ENCODE results near the gene RPTOR.
A peak's percentile ranks its signal among the peaks of the same experiment; 100 is the strongest.

Gene RPTOR

GRCh38 chr17:80855948-80856862 is 311.6 kb downstream of the RPTOR start:
- peak; percentile 78 for DNase-seq

GRCh38 chr17:80856863-80857755 is 312.5 kb downstream of the RPTOR start:
- no peak for DNase-seq

DNA sequence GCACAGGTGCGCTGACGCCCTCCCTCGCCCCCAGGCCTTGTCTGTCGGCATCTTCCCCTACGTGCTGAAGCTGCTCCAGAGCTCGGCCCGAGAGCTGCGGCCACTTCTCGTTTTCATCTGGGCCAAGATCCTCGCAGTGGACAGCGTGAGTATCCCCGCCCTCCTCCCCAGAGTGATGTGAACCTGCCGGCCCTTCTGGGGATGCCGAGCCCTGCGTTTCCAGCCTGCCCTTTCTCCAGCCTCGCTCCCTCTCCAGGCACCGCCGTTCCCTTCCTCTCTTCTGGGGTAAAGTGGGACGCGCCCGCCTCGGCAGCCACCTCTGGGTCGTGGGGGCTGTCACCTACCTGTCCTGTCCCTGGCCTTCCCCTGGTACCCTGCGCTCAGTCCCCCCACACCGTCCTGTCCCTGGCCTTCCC is 313.1 kb downstream of the RPTOR start:
- no peak for DNase-seq

GRCh38 chr17:80858301-80859001 is 313.8 kb downstream of the RPTOR start:
- no peak for DNase-seq

- no peak for DNase-seq
These were observed 314.6 kb downstream of the RPTOR start for GRCh38 chr17:80859002-80859941.

DNA sequence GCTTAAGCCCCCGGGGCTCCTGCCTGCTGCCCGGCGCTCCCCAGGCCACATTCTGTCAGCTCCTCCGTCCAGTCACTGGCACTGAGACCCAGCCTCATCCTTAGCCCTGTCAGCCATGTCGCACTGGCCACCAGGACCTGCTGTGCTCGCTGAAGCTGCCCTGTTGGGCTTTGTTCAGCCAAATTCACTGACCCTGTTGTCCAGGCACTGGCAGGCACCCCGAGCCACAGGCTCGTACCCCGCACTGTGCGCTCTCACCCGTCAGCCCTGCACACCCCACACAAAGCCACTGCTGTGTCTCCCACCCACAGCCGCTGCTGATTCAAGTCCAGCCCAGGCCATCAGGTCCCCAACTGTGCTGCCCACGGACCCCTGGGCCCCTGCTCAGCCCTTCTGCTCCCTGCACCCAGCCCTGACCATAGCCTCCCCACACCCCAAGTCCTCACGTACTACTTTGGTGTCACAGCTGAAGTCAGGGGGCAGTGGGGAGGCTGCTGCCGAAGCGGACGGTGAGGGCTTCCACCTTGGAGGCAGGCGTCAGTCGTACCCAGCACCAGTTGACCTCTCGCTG is 315.5 kb downstream of the RPTOR start:
- DNase-seq, result no peak

DNA sequence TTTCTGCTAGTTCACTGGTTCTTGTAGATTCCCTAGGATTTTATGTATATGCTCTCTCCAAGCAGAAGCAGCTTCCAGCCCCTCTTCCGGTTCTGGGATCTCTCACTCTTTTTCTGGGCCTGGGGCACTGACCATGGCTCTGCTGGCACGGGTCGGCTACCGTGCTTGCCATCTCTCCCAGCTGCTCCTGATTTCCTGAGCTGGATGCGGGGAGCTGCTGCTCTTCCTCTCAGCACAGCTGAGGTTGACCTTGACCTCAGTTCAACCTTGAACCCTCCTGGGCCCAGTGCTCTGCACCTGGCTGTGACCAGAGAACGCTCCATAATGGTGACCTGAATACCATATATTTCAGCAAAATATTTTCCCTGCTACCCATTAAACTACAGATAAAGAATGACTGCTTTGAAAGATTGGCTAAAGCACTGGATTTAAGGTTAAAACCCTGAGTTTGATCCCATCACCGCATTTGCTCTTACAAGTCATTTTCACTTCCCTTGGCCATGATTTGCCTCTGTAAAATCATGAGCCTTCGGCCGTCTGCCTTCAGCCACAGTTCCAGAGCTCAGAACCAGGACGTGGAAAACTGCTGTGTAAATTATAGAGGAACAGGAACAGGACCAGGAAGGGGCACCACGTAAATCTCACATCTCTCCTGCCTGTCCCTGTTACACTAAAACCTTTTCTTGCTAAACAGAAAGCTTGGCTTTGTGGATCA is 316.2 kb downstream of the RPTOR start:
- no peak for DNase-seq

DNA sequence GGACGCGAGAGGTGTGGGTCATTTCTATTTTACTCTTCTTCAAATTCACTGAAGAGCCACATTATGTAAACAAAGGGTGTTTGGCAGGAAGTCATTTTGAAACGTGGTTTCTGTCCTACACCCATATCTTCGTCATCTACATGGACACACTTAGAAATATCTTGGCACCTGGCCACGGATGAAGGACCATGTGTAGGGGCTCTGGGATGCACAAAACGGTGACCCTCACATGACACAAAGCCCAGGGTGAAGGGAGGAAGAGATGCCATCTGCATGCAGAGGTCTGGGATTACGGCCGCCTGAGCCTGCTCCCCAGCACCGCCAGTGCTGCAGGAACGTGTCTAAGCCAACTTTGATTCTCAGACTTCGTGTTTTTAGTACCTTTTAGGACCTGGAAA is 316.8 kb downstream of the RPTOR start:
- DNase-seq, result no peak

DNA sequence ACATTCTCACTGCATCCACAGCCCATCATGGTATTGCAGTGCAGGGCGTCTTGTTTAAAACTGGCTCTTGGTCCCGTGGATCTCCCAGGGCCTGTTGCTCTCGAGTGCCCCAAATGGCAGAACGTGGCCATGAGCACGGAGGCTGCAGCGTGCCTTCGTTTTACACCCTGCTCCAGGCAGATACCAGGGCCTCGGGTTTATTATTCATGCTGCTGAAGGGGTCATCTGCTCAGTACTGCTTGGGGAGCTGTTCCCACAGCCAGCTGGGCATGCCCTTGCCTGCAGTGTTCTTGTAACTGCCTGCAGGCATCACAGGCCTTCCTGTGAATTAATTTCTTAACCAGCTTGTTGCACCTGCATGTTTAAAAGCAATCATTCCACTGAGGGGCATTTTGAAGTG is 317.3 kb downstream of the RPTOR start:
- DNase-seq, result peak; percentile 57

DNA sequence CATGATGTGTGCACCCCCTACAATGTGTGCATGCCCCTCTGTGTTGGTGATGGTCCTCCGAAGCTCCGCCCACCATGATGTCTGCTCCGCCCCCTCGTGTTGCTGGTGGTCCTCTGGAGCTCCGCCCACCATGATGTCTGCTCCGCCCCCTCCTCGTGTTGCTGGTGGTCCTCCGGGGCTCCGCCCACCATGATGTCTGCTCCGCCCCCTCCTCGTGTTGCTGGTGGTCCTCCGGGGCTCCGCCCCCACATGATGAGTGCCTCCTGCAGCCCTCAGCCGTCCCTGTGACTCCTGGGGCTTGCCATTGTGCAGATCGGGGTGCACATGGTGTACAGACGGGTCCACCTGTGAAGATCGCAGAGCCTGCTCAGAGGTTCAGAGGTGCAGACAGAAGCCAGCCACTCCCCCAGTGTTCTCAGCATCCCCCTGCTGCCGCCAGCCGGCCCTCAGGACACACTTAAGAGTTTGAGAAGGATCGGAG is 317.9 kb downstream of the RPTOR start:
- DNase-seq, result no peak

GRCh38 chr17:80862978-80863377 is 318.3 kb downstream of the RPTOR start:
- DNase-seq, result no peak

DNA sequence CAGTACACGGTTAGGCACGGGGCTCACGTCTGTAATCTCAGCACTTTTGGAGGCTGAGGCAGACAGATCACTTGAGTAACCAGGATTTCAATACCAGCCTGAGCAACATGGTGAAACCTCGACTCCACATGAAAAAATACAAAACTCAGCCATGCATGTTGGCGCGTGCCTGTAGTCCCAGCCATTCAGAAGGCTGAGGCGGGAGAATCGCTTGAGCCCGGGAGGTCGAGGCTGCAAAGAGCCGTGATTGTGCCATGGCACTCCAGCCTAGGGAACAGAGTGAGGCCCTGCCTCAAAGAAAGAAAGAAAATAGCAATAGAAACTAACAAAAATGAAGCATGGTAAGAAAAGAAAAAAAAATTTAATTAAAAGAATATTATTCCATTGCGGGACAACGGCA is 319.0 kb downstream of the RPTOR start:
- DNase-seq, result no peak

DNA sequence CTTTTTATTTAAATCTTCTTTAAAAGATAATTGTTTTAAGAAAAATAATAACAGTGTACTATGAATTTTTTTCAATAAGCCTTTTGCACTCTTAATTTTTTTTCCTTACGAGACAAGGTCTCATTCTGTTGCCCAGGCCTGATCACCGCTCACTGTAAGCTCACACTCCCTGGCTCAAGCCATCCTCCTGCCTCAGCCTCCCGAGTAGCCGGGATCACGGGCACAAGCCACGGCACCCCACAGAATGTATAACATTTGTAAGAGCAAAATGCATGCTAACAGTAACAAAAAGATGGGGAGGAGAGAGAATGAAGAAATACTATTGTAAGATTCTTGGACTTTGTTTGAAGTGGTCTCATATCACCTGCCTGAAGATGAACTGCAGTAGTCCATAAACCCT is 320.1 kb downstream of the RPTOR start:
- DNase-seq, result no peak

DNA sequence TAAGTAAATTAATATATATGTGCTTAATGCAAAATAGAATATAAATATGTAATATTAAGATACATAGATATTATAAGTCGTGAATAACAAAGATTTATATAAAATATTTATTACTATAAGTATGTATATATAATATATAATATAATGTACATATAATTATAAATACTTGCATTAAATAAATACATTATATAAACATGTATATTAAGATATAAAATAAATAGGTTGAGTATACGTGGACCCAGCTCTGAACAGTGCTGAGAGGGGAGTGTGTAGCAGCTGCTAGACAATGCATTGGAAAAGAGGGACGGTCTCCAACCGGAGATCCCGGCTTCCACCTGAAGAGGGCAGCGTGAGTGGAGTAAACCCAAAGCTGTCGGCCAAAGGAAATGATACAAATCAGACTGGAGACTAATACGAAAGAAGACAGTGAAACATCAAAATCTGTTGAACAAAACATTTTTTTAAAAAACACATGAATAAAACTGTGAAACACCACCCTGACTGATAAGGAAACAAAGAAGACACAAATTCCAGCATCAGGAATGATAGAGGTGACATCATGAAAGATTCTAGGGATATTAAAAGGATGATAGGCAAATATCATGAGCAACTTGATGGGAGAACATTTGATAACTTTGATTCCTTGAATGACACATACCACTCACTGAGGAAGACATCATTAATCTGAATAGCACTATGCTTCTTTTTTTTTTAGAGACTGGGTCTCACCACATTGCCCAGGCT is 321.6 kb downstream of the RPTOR start:
- peak; percentile 69 for DNase-seq

GRCh38 chr17:80868022-80868609 is 323.5 kb downstream of the RPTOR start:
- DNase-seq, result no peak

- DNase-seq, result no peak
These were observed 325.0 kb downstream of the RPTOR start for GRCh38 chr17:80869481-80870145.

- peak; percentile 37 for DNase-seq
These were observed 325.8 kb downstream of the RPTOR start for GRCh38 chr17:80870401-80870800.

- no peak for DNase-seq
These were observed 326.7 kb downstream of the RPTOR start for GRCh38 chr17:80871341-80871740.

DNA sequence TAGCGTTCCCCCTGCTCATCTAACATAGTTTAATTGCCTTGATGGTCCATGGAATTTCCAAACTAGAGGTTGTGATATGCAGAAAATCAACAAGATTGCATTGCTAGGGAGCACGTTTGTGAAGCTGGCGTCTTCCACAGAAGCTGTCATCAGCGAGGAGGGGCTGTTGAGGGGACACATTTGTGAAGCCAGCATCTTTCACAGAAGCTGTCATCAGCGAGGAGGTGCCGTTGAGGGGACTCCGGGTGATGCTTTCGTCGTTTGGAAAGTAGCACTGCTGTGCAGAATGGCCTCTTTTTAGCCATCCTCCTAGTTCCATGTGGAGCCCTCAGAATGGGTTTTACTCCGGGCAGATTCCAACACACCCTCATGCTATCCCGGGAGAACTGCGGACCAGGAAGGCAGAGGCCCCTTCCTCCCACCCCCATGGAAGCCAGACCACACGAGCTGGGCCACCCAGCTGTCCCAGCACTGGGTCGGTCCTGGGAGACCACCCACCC is 327.4 kb downstream of the RPTOR start:
- DNase-seq, result no peak
